Posterior cingulate gyrus (tissue), 11 donors: ENCODE data around the gene MBP.

Experiments
- DNase-seq, 10 donors: peaks; one replicate each; pipeline versions ENCODE4 v3.0.0 to v3.0.0-alpha.2; 2020 to 2021; ENCODE audit warnings: mixed read lengths in 3 of 10
- intact Hi-C: fragments of 100-400 bp; cut with DNase I; formaldehyde crosslinking; loops from one replicate; pipeline ENCODE4 v1.15.1; 2023

The MBP gene

DNA sequence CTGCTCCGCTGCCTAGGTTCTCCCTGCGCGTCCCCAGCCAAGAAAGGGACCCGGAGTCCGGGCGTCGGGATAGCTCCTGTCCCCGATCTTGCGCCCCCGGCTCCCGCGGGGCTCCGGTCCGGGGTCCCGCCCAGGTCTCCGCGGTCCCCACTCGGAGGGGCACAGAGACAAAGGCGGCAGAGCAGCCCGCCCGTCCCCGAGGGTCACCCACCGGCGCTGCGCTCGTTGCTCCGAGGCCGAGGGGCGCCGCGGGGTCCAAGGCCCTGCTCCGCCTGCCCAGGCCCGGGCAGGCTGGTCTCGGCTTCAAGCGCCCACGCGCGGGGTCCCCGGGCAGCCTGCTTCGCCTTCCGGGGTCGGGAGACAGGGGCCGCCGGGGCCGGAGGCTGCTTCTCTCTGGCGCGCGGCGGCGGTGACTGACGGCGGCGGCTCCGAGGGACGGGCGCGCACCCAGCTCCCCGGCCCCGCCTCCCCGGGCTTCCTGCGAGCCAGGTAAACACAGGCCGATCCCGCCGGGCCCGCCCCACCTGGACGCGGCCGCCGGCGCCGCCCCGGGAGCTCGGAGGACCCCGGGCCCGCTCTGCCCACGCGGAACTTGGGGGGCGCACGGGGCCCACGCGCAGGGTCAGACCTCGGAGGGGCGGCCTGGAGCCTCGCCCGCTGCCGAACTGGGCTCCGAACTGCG is at the start of gene MBP:
Gene MBP (minus strand): TSS at position 415 of the 682 bp plus-strand sequence. CDS start 27,522 bp downstream, outside the sequence.
- DNase-seq: peak in 6 of 10 donors; percentile 46 to 92 (median 68)
- intact Hi-C loops: no loop called here

DNA sequence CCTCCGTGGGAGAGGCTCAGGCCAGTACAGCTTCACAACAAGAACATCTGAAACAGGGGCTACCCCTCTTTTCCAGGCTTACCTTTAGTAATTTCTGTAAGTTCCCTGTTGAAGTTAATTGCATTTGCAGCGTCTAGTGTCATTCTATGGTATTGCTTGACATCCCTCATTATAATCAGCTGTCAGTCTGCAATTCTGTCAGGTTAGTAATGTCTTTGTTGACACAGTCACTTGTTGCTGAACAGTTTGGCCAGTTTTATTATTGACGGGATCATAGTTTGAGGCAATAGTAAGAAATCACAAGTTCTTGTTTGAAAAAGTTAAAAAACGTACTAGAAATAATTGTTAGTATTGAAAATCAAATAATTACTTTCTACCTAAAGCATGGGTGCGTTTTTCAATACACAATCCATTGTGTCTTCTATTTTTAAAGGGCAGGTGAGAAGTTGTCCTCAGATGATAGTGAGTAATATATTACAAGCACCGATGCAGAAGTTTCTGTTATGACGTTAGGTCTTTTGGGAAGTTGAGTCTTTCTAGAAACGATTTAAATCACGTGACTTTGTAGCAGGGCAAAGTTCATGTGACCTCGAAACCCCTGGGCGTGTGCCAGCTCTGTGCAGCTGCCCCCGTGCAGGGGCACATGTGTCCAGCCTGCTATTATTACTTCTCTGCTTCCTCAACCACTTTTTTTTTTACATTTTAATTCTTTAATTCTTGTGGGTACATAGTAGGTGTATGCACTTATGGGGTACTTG is 49.5 kb upstream of the MBP start:
- no peak for DNase-seq
- intact Hi-C loops: no loop called here

DNA sequence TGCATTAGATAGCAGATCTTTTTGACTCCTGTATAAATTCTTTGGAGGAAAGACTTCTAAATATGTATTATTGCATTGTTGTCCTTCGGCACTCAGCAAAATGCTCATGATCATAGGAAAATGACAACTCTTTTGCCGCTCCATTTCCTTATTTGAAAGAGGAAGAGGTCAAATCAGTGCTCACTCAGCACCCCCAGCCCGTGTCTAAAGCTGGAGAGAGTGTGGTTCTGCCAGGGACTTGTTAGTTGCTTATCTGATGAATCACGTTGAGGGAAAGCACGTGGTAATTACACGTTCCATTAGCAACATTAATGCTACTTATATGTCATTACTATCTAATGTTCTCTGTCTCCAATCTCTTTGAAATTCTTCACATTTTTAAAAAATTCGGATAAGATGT is 46.0 kb upstream of the MBP start:
- intact Hi-C loops: no loop called here
- DNase-seq: no peak

DNA sequence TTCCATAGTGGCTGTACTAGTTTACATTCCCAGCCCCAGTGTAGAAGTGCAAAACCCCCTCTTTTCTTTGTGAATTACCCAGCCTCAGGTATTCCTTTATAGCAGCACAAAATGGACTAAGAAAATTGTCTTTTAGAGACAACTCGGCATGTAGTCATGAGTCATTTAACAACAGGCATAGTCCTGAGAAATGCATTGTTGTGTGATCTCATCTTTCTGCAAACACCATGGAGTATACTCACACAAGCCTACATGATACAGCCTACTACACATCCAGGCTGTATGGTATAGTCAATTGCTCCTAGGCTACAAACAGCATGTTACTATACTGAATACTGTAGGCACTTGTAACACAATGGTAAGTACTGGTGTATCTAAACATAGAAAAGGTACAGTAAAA is 44.4 kb upstream of the MBP start:
- intact Hi-C loops: no loop called here
- no peak for DNase-seq

DNA sequence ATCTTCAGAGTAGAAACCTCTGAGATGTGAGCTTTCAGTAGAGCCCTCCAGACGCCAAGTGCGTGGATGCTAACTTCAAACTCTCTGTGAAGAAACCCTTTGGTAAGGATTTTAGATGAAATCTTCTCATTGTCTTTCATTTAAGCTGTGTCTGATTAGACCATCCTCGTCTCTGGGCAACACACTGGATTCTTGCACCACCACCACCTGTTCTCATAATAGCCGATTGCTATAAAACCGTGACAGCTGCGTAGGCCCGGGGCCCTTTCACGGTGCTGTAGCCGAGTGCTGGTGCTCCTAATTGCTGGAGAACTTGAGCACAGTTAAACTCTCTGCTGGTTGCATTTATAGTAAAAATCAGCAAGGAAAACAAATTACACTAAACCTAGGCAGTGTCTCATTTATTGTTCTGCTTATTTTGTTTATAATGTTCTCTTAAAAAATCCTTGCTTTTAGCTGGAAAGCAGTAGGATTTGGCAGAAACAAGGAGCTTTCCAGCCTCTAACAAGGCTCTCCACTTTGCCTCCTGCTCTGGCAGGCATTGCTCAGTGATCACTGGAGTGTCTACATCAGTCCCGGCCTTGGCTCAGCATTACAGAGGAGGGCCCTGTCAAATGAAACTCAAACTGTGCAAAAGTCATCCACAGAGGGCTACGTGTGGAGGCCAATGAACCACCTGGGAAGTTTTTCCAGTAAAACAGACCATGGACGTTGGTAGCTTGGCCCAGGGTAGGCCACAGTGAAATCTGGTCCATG is 40.9 kb upstream of the MBP start:
- DNase-seq: no peak
- intact Hi-C loops: no loop called here

DNA sequence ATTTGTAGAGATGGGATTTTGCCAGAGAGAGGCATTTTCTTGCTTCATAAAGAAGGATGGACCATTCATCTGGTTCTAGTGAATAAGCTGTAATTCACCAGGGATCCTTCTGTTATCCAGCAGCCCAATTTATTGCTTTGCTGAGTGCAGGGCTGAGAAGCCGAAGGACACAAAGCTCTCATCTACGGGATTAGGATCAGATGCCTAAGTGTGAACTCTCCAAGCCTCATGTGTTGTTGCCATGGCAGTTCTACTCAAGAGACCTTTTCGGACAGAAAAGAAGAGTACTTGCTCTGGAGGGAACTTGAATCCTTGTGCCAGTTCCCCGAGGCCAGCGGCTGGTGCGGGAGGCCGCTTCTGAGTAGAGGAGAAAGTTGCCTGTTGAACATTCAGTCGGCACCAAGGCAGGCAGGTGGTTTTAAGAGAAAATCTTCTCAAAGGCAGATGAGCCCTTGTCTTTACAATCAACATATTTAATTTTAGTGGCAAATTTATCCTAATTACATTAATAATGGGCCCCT is 38.4 kb upstream of the MBP start:
- intact Hi-C loops: no loop called here
- no peak for DNase-seq

DNA sequence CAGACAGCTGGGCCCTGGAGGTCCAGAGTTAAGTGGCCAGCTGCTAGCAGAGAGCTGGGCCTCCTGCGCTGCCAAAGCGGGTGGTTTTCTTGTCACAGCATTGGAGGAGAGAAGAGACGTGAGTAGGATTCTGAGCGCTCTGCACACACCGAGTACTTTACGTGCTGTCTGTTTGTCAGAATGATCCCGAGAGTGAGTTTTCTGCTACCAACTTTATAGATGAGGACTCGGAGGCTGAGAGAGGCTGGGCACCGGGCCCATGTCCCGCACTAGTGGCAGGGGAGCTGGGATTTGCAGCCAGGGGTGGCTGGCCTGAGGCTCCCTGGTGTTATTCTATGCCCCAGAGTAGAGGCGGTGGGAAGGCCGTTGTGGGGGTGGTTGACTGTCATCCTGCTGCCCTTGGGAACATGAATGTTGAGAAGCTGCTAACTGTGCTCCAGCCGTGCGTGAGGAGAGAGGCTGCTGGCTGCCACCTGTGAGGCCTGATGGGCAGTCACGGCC is 36.3 kb upstream of the MBP start:
- intact Hi-C loops: no loop called here
- peak in 2 of 10 donors; percentile 13 to 20 for DNase-seq

DNA sequence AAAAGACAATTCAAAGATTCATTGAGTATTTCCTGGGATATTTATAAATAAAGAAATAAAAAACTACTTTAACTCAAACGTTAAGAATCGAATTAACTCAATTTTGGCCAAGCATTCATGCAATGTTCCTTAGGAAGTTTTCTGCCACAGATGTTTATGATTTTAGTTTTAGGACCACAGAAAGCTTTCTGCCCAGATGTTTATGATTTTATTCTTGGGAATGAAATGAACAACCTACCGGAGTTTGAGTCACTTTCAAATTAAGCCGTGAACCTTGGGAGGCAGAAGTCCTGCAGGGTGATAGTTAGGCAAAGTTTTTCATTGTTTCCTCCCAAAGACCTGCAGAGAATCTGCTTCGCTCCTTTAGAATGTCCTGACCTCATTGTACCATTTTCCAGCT is 34.7 kb upstream of the MBP start:
- intact Hi-C loops: no loop called here
- no peak for DNase-seq

DNA sequence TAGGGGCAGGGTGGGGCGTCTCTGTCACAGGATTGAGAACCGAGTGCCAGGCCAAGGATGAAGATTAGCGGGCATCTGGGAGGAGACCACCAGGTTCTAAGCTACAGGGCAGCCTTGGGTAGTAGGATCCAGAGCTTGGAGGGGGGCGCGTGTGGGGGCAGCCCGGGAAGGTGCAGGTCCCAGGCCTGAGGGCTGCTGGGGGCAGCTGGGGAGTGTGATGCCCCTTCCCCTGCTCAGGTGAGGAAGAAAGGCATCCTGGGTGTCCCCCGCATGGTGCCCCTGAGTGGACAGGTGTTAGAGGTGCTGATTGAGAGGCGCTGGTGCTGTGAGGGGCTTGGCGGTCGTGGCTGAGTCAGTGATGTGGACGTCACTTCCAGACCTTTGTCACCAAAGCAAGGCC is 33.9 kb upstream of the MBP start:
- no peak for DNase-seq
- intact Hi-C loops: no loop called here

DNA sequence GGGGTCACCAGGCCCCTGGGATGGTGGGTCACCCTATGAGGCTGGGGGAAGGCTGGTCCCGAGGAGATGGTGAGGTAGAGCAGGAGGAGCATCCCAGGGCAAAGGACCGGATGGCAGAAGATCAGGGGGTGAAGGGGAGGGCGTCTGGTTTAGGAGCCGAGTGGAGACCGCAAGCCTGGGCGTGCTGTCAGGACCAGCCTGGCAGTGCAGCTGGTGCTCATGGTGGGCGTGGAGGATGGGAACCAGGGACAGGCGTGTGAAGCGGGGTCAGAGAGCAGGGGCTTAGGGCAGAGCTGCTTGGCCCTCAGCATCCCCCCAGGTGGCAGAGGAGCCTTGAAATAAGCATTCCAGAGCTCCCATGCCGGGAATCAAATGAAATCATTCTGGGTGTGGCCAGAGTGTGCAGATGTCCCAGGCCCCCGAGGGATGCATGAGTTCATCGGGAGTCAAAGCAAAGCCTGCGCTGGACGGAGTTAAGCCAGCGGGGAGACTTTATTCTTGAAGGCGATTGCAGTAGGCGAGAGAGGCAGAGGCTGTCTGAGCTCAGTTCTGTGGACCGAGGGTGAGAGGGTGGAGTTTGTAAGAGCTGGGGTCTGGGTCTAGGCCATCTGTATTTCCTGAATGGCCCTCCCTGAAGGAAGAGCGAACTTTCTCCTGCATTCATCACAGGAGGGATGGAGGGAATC is 33.1 kb upstream of the MBP start:
- no peak for DNase-seq
- intact Hi-C loops: no loop called here

DNA sequence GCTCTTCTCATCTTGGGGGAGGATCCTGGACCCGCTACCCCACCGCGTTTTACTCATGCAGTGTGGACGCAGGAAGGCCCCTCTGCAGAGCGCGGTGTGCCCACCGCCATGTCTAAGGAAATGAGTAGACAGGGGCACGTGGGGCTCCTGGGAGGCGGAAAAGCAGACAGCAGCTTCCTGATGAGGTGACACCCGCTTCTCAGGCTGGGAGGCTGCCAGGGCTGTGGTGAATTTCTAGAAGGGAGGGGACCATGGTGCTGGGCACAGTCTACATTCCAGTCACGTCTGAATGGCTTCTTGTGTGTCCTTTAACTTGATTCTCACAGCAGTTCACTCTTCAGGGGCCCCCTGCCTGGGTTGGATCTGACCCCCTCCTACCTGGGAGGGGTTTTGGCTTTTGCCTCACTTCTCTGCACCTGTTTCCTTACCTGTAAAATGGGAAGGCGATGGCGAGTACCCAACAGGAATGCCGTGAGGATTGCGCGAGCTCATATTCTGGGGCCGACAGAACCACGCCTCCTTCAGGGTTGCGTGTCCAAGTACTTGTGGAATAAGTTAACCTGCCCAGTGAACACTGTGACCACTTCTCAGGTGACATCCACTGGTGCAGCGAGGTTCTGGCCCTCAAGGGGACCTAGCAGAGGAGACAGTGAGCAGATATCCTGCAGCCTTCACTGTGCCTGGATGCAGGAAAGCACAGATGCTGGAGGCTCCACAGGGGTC is 32.3 kb upstream of the MBP start:
- intact Hi-C loops: no loop called here
- no peak for DNase-seq

DNA sequence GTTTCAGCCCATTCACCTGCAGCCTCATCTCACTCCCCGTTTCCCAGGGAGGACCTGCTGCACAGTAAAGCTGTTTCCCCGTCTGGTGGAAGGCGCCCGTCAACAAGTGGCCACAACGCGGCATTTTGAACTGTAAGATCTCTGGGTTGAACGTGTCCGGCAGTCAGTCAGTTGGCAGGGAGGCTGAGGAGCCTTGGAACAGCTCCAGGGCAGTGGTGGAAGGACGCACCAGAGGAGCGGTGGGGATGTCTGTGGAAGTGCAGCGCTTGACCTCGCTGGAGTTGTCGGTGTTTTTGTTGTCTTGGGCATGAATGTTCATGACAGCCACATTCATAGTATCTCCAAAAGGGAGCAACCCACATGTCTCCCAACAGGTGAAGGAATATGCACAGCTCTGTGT is 31.4 kb upstream of the MBP start:
- intact Hi-C loops: no loop called here

DNA sequence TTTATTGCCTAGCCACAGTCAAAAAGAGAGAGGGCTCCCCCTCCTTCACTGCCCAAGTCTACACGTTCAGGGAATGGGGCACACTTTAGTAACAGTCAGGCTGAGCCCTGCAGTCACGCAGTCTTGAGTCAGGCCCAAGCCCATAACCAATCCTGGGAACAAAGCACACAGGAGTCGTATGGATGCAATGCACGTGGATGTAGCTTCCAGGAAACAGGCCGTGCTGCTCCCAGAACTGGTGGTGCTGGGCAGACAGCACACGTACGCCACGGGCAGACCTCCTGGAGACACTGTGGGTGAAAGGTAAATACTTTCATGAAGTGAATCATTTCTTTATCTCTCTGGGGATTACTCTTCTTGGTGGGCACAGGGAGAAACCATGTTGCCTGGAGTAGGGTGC is 30.0 kb upstream of the MBP start:
- intact Hi-C loops: no loop called here
- no peak for DNase-seq

More for the DNA sequence above, 31.4 kb upstream of the MBP start:
- no peak for DNase-seq

DNA sequence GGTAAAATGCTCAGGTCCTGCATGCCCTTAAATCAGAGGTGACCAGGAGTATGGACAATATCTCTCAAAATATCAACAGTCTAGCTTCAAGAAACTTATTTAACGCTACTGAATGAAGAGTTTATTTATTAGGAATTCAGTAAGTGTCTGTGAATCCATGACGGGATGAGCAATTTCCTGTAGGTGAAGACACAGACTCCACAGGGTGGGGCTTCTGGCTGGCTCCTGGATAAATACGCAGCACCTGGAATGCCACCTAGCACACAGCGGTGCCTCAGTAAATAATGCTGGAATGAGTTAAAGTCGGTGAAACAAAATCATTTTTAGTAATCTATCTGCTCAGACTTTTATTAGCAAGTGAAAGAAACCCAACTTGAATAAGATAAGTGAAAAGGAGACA is 29.4 kb upstream of the MBP start:
- intact Hi-C loops: no loop called here
- DNase-seq: no peak

DNA sequence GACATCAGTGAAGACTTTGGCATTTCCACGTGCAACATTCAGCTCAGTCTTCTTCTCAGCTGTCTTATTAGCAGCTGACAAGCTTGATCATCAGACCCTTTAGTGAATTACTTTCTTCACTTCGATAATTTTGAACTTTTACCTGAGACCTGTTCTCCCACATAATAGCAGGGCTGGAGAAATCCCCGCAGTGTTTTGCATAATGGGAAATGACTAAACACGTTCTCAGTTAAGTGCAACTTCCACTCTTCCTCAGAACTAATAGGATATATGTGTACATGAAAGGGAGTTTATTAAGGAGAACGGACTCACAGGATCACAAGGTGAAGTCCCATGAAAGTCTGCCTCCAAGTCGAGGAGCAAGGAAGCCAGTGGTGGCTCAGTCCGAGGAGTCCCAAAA is 28.8 kb upstream of the MBP start:
- intact Hi-C loops: no loop called here
- DNase-seq: no peak

DNA sequence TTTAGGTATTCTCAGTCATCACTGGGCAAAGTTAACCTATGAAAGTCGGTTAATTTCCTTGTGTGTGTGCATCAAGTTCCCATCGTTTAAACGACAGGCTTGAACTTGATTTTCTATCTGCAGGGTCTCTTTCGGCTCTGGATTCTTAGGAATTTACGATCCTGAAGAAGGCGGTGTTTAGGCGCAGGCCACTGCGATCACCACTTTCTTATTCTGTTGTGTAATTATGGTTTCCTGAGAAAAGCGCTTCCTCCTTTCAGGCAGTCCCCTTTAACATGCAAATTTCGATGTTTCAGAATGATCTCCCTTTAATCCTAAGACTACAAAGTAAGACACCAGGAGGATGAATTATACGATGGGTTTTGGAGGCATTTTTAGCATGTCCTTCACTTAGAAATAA is 27.9 kb upstream of the MBP start:
- no peak for DNase-seq
- intact Hi-C loops: no loop called here

DNA sequence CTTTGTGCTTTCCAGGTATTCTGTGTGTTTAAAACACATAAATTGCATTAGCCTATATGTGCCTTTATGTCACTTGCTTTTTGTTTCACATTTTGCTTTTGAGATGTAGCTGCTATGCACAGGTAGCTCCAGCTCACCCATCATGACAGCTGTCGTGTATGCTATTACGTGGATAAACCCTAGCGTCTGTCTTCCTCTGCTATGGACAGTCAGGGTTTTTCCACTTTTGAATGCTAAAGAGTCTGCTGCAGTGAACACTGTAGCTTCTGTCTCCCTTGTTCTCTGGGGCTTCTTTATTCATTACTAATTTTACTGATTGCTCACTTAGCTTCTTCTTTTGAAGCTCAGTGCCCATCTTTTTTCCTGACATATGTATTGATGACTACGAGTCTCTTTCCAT is 24.7 kb upstream of the MBP start:
- no peak for DNase-seq
- intact Hi-C loops: no loop called here

DNA sequence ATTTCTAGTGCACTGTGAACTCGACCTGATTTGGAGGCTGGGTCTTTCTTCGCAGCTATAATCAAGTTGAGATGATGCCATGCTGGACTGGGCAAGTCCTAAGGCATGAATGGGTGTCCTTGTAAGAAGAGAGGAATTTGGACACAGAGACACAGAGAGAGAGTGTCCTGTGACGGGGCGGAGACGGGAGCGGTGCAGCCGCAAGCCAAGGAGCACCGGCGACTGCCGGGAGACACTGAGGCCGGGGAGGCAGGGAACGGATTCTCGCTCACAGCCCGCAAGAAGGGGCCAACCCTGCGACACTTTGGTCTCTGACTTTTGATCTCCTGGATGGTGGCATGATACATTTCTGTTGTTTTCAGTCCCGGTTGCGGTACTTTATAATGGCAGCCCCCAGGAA is 22.4 kb upstream of the MBP start:
- no peak for DNase-seq
- intact Hi-C loops: no loop called here

DNA sequence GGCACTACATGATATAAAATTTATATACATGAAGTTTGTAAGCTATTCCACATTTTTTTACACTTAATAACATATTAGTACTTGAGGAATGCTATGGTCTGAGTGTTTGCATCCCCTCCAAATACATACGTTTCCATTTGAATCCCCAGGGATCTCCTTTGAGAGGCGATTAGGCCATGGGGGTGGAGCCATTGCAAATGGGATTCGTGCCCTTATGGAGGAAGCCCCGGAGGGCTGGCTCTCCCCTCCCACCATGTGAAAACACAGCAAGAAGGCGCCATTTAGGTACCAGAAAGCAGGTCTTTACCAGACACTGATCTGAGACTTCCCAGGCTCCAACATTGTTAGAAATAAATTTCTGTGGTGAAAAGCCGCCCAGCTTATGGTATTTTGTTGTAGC is 20.8 kb upstream of the MBP start:
- intact Hi-C loops: no loop called here

More for the DNA sequence above, 20.8 kb upstream of the MBP start:
- no peak for DNase-seq
